Pancreas (tissue), 10 donors: ENCODE results near the gene TRIM58. TPM values are rescaled to one million over a fixed set of nuclear protein-coding genes. Genes with fewer than 3 reads are reported as not detected.

Source experiments
- ATAC-seq, 4 donors: fragments of 200-7000 bp; cut with Tn5 transposase; one replicate each; pipeline versions ENCODE4 v1.8.0 to v1.9.1; 2020; ENCODE audit warnings: mild to moderate bottlenecking in 4 of 4, moderate library complexity in 4 of 4
- DNase-seq, 6 donors: peaks; one replicate each; pipeline ENCODE4 v3.0.0-alpha.2; 2020
- FAIRE-seq: peaks from 2 replicates; lab custom pipeline; 2012; peaks lifted over from hg19 to GRCh38; lab: Jason Lieb, UNC
- H3K27ac ChIP-seq, 4 donors: fragments of 200-600 bp; sonication (generic); 1 replicate in 3 of 4; 2 replicates in 1 of 4; pipeline versions ENCODE4 v1.5.0 to v1.8.0; 2020
- H3K27me3 ChIP-seq, 4 donors: fragments of 200-600 bp; one replicate each; pipeline ENCODE4 v1.8.0; 2021
- H3K36me3 ChIP-seq, 3 donors: fragments of 200-600 bp; sonication (generic) in 1 of 3; one replicate each; pipeline versions ENCODE4 v1.5.0 to v1.8.0; 2020 to 2021
- H3K4me1 ChIP-seq, 3 donors: fragments of 200-600 bp; one replicate each; pipeline ENCODE4 v1.8.0; 2021
- H3K4me3 ChIP-seq, 4 donors: fragments of 200-600 bp; sonication (generic) in 2 of 4; one replicate each; pipeline versions ENCODE4 v1.5.0 to v1.8.0; 2020 to 2021
- H3K9me3 ChIP-seq, 4 donors: fragments of 200-600 bp; one replicate each; pipeline ENCODE4 v1.8.0; 2021
- WGBS, 2 donors: extraction: QIAGEN DNeasy Blood & Tissue Kit; methylation state at CpG; one replicate each; pipeline ENCODE4 v1.1.7; 2013; 5-methylcytosine and 5-hydroxymethylcytosine counted together
- intact Hi-C, 3 donors: fragments of 100-400 bp; cut with DNase I; formaldehyde crosslinking; loops; one replicate each; pipeline versions ENCODE4 v1.11.1 to v1.14.2; 2022
- polyA plus RNA-seq, 2 donors: library from polyadenylated mRNA; stranded (reverse); fragments of 200-250 nt; gene quantifications; one replicate each; pipeline ENCODE4 v1.2.3, GENCODE V29; 2013
- total RNA-seq, 6 donors: library from RNA; stranded (reverse); fragmentation: NEBNext Ultra II Directional in 4 of 6; extraction: Animal tissue kit (Norgen Biotek cat#: 25700) in 4 of 6; gene quantifications; one replicate each; pipeline versions ENCODE4 v1.2.1 to v1.2.4, GENCODE V29; 2021 to 2023
- TF ChIP-seq, protein P1 (sequence below), 4 donors: fragments of 200-600 bp; sonication (generic) in 3 of 4; IDR thresholded peaks; one replicate each; pipeline versions ENCODE4 v1.5.0 to v1.8.0; 2021; ENCODE audit warnings: antibody characterized with exemption in 4 of 4
- donor health status: healthy with polysubstance abuse.
- donor health status: DM: no; HTN: no; CAD: no; lungs with moderate emphysema.
- donor health status: DM: no; HTN: no; CAD: no.
- donor health status: control.
- donor health status: control.
- donor health status: Bipolar disorder and iron deficiency.
- donor health status: DM: yes; HTN: yes; CAD: no.
- donor health status: DM: no; HTN: no; CAD: no.
- donor health status: DM: no; HTN: no; CAD: no.
- donor health status: DM: yes; HTN: yes; CAD: no.

TRIM58 gene
- total and polyA plus RNA-seq, 8 donors = 0.04 to 0.47 (median 0.13) TPM

GRCh38 chr1:247908766-247909165, 51.8 kb downstream of the TRIM58 start:
- no peaks in the 10 kb centered on the region for H3K36me3 ChIP-seq

DNA sequence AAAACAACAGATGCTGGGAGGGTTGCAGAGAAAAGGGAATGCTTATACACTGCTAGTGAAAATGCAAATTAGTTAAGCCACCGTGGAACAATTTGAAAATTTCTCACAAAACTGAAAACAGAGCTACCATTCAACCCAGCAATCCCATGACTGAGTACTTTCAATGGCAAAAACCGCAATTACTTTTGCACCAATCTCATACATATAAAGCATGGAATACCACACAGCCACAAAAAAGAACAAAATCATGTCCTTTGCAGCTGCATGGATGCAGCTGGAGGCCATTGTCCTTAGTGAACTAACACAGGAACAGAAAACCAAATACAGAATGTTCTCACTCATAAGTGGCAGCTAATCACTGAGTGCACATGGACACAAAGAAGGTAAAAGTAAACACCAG, 56.8 kb downstream of the TRIM58 start:
- TF ChIP-seq, protein P1, sequence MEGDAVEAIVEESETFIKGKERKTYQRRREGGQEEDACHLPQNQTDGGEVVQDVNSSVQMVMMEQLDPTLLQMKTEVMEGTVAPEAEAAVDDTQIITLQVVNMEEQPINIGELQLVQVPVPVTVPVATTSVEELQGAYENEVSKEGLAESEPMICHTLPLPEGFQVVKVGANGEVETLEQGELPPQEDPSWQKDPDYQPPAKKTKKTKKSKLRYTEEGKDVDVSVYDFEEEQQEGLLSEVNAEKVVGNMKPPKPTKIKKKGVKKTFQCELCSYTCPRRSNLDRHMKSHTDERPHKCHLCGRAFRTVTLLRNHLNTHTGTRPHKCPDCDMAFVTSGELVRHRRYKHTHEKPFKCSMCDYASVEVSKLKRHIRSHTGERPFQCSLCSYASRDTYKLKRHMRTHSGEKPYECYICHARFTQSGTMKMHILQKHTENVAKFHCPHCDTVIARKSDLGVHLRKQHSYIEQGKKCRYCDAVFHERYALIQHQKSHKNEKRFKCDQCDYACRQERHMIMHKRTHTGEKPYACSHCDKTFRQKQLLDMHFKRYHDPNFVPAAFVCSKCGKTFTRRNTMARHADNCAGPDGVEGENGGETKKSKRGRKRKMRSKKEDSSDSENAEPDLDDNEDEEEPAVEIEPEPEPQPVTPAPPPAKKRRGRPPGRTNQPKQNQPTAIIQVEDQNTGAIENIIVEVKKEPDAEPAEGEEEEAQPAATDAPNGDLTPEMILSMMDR (IDR thresholded peaks at IDR 0.05) = no peak
- WGBS, 2 donors = 49 to 63% methylated on average over 2 of the region's 2 CpGs
- Histone ChIP-seq H3K27me3 (peaks cover 0 to 3% (median 0%) of the 10 kb centered on the region in 4 donors), H3K27ac (no peak overlapping the region), H3K4me3 (no peak overlapping the region), H3K4me1 (no peaks in the 10 kb centered on the region), H3K9me3 (no peaks in the 10 kb centered on the region), H3K36me3 (no peaks in the 10 kb centered on the region)
- FAIRE-seq = no peak
- no peak for ATAC-seq
- no peak for DNase-seq
- intact Hi-C loops = no loop called here

More at GRCh38 chr1:247908766-247909165, 51.8 kb downstream of the TRIM58 start:
- intact Hi-C loops = no loop called here
- Histone ChIP-seq H3K9me3 (no peaks in the 10 kb centered on the region), H3K4me3 (no peak overlapping the region), H3K27me3 (no peaks in the 10 kb centered on the region), H3K27ac (no peak overlapping the region), H3K4me1 (no peaks in the 10 kb centered on the region)
- ATAC-seq (no peak), FAIRE-seq (no peak), DNase-seq (no peak)
- WGBS, 2 donors = 55 to 70% methylated on average over 5 of the region's 5 CpGs
- TF ChIP-seq, protein P1 (IDR thresholded peaks at IDR 0.05) = no peak

DNA sequence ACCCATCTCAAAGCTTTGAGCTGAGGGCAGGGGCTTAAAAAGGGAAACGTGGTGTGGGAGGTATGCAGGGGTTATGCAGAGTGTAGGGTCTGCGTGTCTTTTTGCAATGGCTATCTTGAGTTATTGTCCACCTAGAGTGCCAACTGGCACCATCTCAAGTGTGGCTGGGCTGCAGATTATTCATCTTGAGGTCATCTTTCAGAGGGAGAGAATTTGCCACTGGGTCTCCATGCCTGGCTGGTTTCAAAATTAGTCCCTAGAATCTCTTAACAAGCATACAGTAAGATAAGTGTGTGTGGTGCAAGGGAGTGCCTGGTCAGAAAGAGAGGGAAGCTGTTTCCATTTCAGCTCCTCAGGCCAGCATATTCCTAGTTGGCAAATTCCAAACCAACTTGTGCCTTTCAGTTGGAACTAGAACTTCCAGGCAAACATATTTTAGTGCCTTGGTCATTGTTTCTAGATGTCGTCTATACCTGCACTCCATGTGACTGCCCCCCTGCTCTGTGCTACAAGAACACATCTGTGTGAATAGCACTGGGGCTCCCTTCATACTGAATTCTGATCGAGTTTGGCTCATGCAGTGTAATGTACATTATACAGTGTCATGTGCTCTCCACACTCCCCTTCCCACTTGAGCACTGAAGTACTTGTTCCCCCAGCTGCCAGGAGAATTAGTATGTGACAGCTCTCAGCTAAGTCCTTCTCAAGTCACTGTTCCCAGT, 58.1 kb downstream of the TRIM58 start:
- intact Hi-C loops = no loop called here
- no peak for FAIRE-seq
- 31 to 42% methylated on average over 4 of the region's 4 CpGs for WGBS, 2 donors

GRCh38 chr1:247919952-247920351, 63.0 kb downstream of the TRIM58 start, which contains the start of gene OR2T8:
OR2T8 (plus strand) TSS chr1:247920252; CDS start chr1:247921018, 766 bp downstream.
- Histone ChIP-seq H3K4me3 (no peak within 1 kb of the TSS), H3K4me1 (no peaks in the 10 kb centered on the region), H3K27ac (no peak within 1 kb of the TSS), H3K9me3 (no peaks in the 10 kb centered on the region), H3K27me3 (peaks cover 0 to 3% (median 0%) of the 10 kb centered on the region in 4 donors), H3K36me3 (no peaks in the 10 kb centered on the region)
- no peak for DNase-seq
- no peak for ATAC-seq
- WGBS, 2 donors = 67 to 68% methylated on average over 2 of the region's 2 CpGs
- FAIRE-seq = no peak
- intact Hi-C loops = no loop called here
- TF ChIP-seq, protein P1 (IDR thresholded peaks at IDR 0.05) = no peak

More for the DNA sequence above, 58.1 kb downstream of the TRIM58 start:
- Histone ChIP-seq H3K4me3 (no peak overlapping the region), H3K9me3 (no peaks in the 10 kb centered on the region), H3K27me3 (peaks cover 0 to 3% (median 0%) of the 10 kb centered on the region in 4 donors), H3K36me3 (no peaks in the 10 kb centered on the region), H3K4me1 (no peaks in the 10 kb centered on the region), H3K27ac (no peak overlapping the region)
- DNase-seq (no peak), ATAC-seq (no peak)
- TF ChIP-seq, protein P1 (IDR thresholded peaks at IDR 0.05) = no peak

- Histone ChIP-seq H3K27me3 (no peaks in the 10 kb centered on the region), H3K4me1 (no peaks in the 10 kb centered on the region), H3K4me3 (no peak overlapping the region), H3K9me3 (no peaks in the 10 kb centered on the region), H3K27ac (no peak overlapping the region), H3K36me3 (no peaks in the 10 kb centered on the region)
- intact Hi-C loops = no loop called here
- no peak for ATAC-seq
- no peak for FAIRE-seq
- WGBS, 2 donors = 38 to 40% methylated on average over 3 of the region's 3 CpGs
- TF ChIP-seq, protein P1 (IDR thresholded peaks at IDR 0.05) = no peak
- no peak for DNase-seq
These were observed 67.0 kb downstream of the TRIM58 start for GRCh38 chr1:247923941-247924340.
